PFSK-1 (cell line): Measurements from ENCODE around the gene BCAS4.

Experiments used
- FOXP2 ChIP-seq: optimal IDR thresholded peaks from 2 replicates; pipeline ENCODE3; 2011; ENCODE audit warnings: borderline replicate concordance, control low read depth, inconsistent platforms; ENCODE audit not compliant: insufficient read depth; ENCODE audit errors: extremely low read length, extremely low read depth
- POLR2AphosphoS5 ChIP-seq: IDR thresholded peaks from 2 replicates; pipeline ENCODE4 v1.6.1; 2012; ENCODE audit warnings: low read depth, mild to moderate bottlenecking, control low read depth, low read length, moderate library complexity
- SIN3A ChIP-seq: IDR thresholded peaks from 2 replicates; pipeline ENCODE4 v1.6.1; 2012; ENCODE audit warnings: mild to moderate bottlenecking, low read length, moderate library complexity, borderline replicate concordance; ENCODE audit not compliant: insufficient read depth
- TAF1 ChIP-seq: IDR thresholded peaks from 2 replicates; pipeline ENCODE4 v1.6.1; 2012; ENCODE audit warnings: low read length, control low read depth, borderline replicate concordance; ENCODE audit not compliant: insufficient read depth
- TF ChIP-seq, protein P1 (sequence below), 2 experiments: IDR thresholded peaks; 2 replicates each; pipeline versions ENCODE4 v1.6.1 to v1.8.0; 2011 to 2012; ENCODE audit warnings: low read depth in 2 of 2, low read length in 2 of 2, control low read depth in 1 of 2, inconsistent platforms in 1 of 2, mild to moderate bottlenecking in 1 of 2, moderate library complexity in 1 of 2; ENCODE audit not compliant: insufficient read depth in 1 of 2

Gene BCAS4

DNA sequence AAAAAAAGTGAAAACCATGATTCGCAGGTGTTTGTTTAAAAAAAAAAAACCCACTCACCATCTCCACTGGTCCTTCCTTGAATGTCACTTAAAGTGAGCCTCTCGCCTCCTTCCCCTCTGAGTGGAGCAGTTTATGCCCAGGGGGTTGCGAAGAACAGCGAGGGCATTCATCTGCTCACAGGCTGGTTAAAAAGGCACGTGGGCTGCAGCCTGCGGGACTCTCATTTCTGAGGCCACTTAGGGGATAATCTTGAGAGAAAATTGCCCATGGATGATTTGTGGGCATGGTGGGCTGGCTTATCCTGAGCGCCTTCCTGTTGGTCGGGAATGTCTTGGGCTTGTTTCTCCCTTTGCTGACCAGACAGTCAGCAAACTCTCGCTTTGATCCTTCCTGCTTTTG is 18.9 kb downstream of the BCAS4 start:
- TF ChIP-seq TAF1: no peak
- TF ChIP-seq POLR2AphosphoS5: no peak
- TF ChIP-seq, protein P1, sequence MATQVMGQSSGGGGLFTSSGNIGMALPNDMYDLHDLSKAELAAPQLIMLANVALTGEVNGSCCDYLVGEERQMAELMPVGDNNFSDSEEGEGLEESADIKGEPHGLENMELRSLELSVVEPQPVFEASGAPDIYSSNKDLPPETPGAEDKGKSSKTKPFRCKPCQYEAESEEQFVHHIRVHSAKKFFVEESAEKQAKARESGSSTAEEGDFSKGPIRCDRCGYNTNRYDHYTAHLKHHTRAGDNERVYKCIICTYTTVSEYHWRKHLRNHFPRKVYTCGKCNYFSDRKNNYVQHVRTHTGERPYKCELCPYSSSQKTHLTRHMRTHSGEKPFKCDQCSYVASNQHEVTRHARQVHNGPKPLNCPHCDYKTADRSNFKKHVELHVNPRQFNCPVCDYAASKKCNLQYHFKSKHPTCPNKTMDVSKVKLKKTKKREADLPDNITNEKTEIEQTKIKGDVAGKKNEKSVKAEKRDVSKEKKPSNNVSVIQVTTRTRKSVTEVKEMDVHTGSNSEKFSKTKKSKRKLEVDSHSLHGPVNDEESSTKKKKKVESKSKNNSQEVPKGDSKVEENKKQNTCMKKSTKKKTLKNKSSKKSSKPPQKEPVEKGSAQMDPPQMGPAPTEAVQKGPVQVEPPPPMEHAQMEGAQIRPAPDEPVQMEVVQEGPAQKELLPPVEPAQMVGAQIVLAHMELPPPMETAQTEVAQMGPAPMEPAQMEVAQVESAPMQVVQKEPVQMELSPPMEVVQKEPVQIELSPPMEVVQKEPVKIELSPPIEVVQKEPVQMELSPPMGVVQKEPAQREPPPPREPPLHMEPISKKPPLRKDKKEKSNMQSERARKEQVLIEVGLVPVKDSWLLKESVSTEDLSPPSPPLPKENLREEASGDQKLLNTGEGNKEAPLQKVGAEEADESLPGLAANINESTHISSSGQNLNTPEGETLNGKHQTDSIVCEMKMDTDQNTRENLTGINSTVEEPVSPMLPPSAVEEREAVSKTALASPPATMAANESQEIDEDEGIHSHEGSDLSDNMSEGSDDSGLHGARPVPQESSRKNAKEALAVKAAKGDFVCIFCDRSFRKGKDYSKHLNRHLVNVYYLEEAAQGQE (IDR thresholded peaks at IDR 0.05; ENCODE audit: insufficient read depth in 1 of 2, low read depth in 2 of 2, low read length in 2 of 2): no peak
- TF ChIP-seq SIN3A: no peak
- TF ChIP-seq FOXP2: no peak

DNA sequence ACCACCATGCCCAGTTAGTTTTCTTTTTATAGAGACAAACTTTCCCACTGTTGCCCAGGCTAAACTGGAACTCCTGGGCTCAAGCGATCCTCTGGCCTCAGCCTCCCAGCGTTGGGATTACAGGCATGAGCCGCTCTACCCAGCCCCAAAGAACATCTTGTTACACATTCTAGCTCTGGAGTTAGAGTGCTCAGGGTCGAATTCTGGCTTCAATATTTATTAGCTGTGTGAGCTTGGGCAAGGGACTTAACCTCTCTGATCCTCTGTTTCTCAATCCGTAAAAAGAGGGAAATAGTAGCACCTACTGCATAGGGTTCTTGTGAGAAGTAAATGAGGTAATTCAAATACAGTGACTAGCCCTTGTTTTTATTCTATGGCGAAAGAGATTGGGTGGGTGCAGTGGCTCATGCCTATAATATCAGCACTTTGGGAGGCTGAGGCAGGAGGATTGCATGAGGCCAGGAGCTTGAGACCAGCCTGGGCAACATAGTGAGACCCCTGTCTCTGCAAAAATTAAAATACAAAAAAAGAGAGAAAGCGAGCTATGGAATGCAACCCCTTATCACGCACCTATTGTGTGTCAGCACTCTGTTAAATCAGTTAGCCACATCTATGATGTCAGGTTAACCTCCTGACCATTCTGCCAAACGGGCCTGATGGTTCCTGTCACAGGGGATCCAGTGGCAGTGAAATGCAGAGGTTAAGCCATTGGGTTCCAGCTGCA is 19.7 kb downstream of the BCAS4 start:
- TF ChIP-seq SIN3A (no peak), POLR2AphosphoS5 (no peak), FOXP2 (no peak), TAF1 (no peak)
- TF ChIP-seq, protein P1 (IDR thresholded peaks at IDR 0.05; ENCODE audit: insufficient read depth in 1 of 2, low read depth in 2 of 2, low read length in 2 of 2): no peak

GRCh38 chr20:50815162-50815989 is 20.5 kb downstream of the BCAS4 start:
- TF ChIP-seq TAF1 (no peak), SIN3A (no peak), POLR2AphosphoS5 (no peak), FOXP2 (no peak)
- TF ChIP-seq, protein P1 (IDR thresholded peaks at IDR 0.05; ENCODE audit: insufficient read depth in 1 of 2, low read depth in 2 of 2, low read length in 2 of 2): no peak

DNA sequence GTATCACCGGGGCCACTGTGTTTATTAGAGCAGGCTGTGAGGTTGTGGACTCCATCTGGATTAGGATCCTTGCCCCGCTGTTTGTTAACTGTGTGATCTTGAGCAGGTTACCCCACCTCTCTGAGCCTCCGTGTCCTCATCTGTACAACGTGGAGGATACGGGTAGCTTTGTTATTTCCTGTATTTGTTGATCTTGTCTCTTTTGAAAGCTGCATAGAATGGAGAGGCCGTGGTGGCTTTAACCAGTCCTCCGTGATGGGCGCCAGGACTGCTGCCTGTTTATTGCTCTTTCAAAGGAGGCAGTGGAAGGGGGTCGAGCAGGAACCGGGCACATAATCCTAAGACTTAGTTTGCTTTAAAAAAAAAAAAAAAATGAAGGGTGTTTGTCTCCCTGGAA is 22.9 kb downstream of the BCAS4 start:
- no peak for TF ChIP-seq POLR2AphosphoS5
- no peak for TF ChIP-seq FOXP2
- no peak for TF ChIP-seq TAF1
- TF ChIP-seq, protein P1 (IDR thresholded peaks at IDR 0.05; ENCODE audit: insufficient read depth in 1 of 2, low read depth in 2 of 2, low read length in 2 of 2): no peak
- no peak for TF ChIP-seq SIN3A
